ENCODE results near the gene PRSS57. TPM values are rescaled to one million over a fixed set of nuclear protein-coding genes. Genes with fewer than 3 reads are reported as not detected.

PRSS57 gene
- total RNA-seq, 1 donor from 2014 or later = not detected

- no peak overlapping the region for H3K4me3 ChIP-seq (ENCODE audit: low read depth, low read length)
- no peaks in the 10 kb centered on the region for H3K36me3 ChIP-seq (ENCODE audit: control insufficient read depth, insufficient read depth, low read length)
- no peak for TF ChIP-seq CTCF (IDR thresholded peaks at IDR 0.05; ENCODE audit: insufficient read depth, low read length, poor library complexity, severe bottlenecking)
- no peak for DNase-seq (ENCODE audit: low read depth)
- peaks cover 2% of the 10 kb centered on the region for H3K27me3 ChIP-seq (ENCODE audit: control insufficient read depth, insufficient read depth, low read length)
These were observed 50.9 kb downstream of the PRSS57 start for GRCh38 chr19:644363-644762.

- Histone ChIP-seq H3K4me3 (ENCODE audit: low read depth, low read length) (no peak overlapping the region), H3K27me3 (ENCODE audit: control insufficient read depth, insufficient read depth, low read length) (peaks cover 2% of the 10 kb centered on the region), H3K36me3 (ENCODE audit: control insufficient read depth, insufficient read depth, low read length) (no peaks in the 10 kb centered on the region)
- no peak for DNase-seq (ENCODE audit: low read depth)
- TF ChIP-seq CTCF (IDR thresholded peaks at IDR 0.05; ENCODE audit: insufficient read depth, low read length, poor library complexity, severe bottlenecking) = no peak
These were observed 51.5 kb downstream of the PRSS57 start for GRCh38 chr19:643736-644135.

GRCh38 chr19:642767-643727 is 52.2 kb downstream of the PRSS57 start:
- no peak for TF ChIP-seq CTCF (IDR thresholded peaks at IDR 0.05; ENCODE audit: insufficient read depth, low read length, poor library complexity, severe bottlenecking)
- peaks cover 2% of the 10 kb centered on the region for H3K27me3 ChIP-seq (ENCODE audit: control insufficient read depth, insufficient read depth, low read length)
- no peak overlapping the region for H3K4me3 ChIP-seq (ENCODE audit: low read depth, low read length)
- DNase-seq (ENCODE audit: low read depth) = no peak
- no peaks in the 10 kb centered on the region for H3K36me3 ChIP-seq (ENCODE audit: control insufficient read depth, insufficient read depth, low read length)

- H3K36me3 ChIP-seq (ENCODE audit: control insufficient read depth, insufficient read depth, low read length) = no peaks in the 10 kb centered on the region
- DNase-seq (ENCODE audit: low read depth) = no peak
- H3K4me3 ChIP-seq (ENCODE audit: low read depth, low read length) = no peak overlapping the region
- H3K27me3 ChIP-seq (ENCODE audit: control insufficient read depth, insufficient read depth, low read length) = peaks cover 2% of the 10 kb centered on the region
- TF ChIP-seq CTCF (IDR thresholded peaks at IDR 0.05; ENCODE audit: insufficient read depth, low read length, poor library complexity, severe bottlenecking) = no peak
These were observed 53.5 kb downstream of the PRSS57 start for GRCh38 chr19:641702-642101.

GRCh38 chr19:640606-641189 is 54.6 kb downstream of the PRSS57 start:
- no peak for DNase-seq (ENCODE audit: low read depth)
- TF ChIP-seq CTCF (IDR thresholded peaks at IDR 0.05; ENCODE audit: insufficient read depth, low read length, poor library complexity, severe bottlenecking) = no peak
- no peaks in the 10 kb centered on the region for H3K36me3 ChIP-seq (ENCODE audit: control insufficient read depth, insufficient read depth, low read length)
- H3K27me3 ChIP-seq (ENCODE audit: control insufficient read depth, insufficient read depth, low read length) = peaks cover 2% of the 10 kb centered on the region
- H3K4me3 ChIP-seq (ENCODE audit: low read depth, low read length) = no peak overlapping the region

All from kidney epithelial cell (primary cell).